Osteocyte (in vitro differentiated cells): ENCODE measurements around the gene ALAS1. TPM values are rescaled to one million over a fixed set of nuclear protein-coding genes. Genes with fewer than 3 reads are reported as not detected.

Experiments
- DNase-seq: peaks from one replicate; pipeline ENCODE4 v3.0.0; 2021; ENCODE audit warnings: mixed read lengths; ENCODE audit not compliant: unreplicated experiment; ENCODE audit errors: extremely low spot score
- H3K27ac Mint-ChIP-seq: one replicate; pipeline ENCODE4 v1.8.0; 2021; ENCODE audit warnings: mild to moderate bottlenecking, mixed read lengths; ENCODE audit not compliant: unreplicated experiment
- H3K27me3 Mint-ChIP-seq: one replicate; pipeline ENCODE4 v1.8.0; 2021; ENCODE audit warnings: mixed read lengths; ENCODE audit not compliant: unreplicated experiment
- H3K36me3 Mint-ChIP-seq: one replicate; pipeline ENCODE4 v1.8.0; 2021; ENCODE audit warnings: mixed read lengths; ENCODE audit not compliant: unreplicated experiment
- H3K4me1 Mint-ChIP-seq: one replicate; pipeline ENCODE4 v1.8.0; 2021; ENCODE audit warnings: mixed read lengths; ENCODE audit not compliant: unreplicated experiment
- H3K4me3 Mint-ChIP-seq: one replicate; pipeline ENCODE4 v1.8.0; 2021; ENCODE audit warnings: mild to moderate bottlenecking, moderate library complexity, mixed read lengths; ENCODE audit not compliant: unreplicated experiment
- H3K9me3 Mint-ChIP-seq: one replicate; pipeline ENCODE4 v1.8.0; 2021; ENCODE audit warnings: mixed read lengths; ENCODE audit not compliant: unreplicated experiment
- total RNA-seq: library from RNA; stranded (reverse); gene quantifications from 2 replicates; pipeline ENCODE4 v1.2.1, GENCODE V29; 2021
- TF ChIP-seq, protein P1 (sequence below): fragments of 200-600 bp; sonication (generic); IDR thresholded peaks from 2 replicates; pipeline ENCODE4 v1.5.0; 2021; ENCODE audit warnings: antibody characterized with exemption, mild to moderate bottlenecking, moderate library complexity

Gene ALAS1
- total RNA-seq, 1 donor from 2014 or later: 36.2 TPM

DNA sequence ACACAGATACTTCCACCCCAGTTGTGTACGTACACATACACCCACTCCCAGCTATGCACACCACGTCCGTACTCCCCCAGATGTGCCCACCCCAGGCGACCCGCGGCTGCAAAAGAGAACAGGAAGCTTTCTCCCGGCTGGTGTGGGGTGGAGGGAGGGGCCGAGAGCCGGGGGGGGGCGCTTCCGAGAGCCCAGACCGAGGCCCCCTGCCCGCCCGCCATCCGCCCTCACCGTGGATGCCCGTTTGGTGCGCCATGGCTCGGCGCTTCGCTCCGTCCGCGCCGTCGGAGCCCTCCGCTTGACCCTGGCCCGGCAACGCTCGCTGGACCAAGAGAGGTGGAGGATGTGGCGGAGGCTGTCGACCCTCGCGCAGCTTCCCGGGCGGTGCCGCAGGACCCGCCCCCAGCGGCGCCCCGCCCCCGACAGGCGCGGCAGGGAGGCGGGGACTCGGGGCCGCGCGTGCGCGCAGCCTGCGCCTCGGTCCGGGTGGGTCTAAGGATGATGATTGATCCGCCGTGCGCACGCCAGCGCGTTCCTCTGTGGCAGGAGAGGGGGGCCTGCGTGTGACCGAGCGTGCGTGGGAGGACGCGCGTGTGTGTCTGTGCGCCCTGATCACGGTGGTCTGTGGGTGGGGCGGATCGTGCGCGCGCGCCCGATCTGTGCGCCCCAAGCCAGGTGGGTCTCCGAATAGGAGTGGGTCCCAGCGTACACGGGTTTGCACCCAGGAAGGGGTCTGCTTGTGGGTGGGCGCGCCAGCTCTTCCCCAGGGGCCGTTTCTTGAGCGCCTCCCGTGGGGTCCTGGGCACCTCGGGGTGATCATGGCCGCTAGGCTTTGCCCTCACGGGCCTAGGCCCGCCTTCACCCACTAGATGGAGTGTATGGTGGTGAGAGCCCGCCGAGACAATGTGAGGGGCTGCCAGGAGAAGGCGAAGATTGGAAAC is 41.1 kb downstream of the ALAS1 start, which contains the start of gene TWF2:
TWF2 (minus strand) TSS at position 398 of the 941 bp plus-strand sequence; CDS start at position 256, 142 bp downstream.
- no peaks in the 10 kb centered on the region for H3K27me3 Mint-ChIP-seq
- H3K4me3 Mint-ChIP-seq: peak within 1 kb of the TSS; percentile 91
- H3K27ac Mint-ChIP-seq: peak within 1 kb of the TSS; percentile 93
- TF ChIP-seq, protein P1, sequence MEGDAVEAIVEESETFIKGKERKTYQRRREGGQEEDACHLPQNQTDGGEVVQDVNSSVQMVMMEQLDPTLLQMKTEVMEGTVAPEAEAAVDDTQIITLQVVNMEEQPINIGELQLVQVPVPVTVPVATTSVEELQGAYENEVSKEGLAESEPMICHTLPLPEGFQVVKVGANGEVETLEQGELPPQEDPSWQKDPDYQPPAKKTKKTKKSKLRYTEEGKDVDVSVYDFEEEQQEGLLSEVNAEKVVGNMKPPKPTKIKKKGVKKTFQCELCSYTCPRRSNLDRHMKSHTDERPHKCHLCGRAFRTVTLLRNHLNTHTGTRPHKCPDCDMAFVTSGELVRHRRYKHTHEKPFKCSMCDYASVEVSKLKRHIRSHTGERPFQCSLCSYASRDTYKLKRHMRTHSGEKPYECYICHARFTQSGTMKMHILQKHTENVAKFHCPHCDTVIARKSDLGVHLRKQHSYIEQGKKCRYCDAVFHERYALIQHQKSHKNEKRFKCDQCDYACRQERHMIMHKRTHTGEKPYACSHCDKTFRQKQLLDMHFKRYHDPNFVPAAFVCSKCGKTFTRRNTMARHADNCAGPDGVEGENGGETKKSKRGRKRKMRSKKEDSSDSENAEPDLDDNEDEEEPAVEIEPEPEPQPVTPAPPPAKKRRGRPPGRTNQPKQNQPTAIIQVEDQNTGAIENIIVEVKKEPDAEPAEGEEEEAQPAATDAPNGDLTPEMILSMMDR: peak; percentile 55
- H3K36me3 Mint-ChIP-seq: peaks cover 2% of the 10 kb centered on the region
- DNase-seq: peak; percentile 95
- peaks cover 52% of the 10 kb centered on the region for H3K4me1 Mint-ChIP-seq
- H3K9me3 Mint-ChIP-seq: no peaks in the 10 kb centered on the region

DNA sequence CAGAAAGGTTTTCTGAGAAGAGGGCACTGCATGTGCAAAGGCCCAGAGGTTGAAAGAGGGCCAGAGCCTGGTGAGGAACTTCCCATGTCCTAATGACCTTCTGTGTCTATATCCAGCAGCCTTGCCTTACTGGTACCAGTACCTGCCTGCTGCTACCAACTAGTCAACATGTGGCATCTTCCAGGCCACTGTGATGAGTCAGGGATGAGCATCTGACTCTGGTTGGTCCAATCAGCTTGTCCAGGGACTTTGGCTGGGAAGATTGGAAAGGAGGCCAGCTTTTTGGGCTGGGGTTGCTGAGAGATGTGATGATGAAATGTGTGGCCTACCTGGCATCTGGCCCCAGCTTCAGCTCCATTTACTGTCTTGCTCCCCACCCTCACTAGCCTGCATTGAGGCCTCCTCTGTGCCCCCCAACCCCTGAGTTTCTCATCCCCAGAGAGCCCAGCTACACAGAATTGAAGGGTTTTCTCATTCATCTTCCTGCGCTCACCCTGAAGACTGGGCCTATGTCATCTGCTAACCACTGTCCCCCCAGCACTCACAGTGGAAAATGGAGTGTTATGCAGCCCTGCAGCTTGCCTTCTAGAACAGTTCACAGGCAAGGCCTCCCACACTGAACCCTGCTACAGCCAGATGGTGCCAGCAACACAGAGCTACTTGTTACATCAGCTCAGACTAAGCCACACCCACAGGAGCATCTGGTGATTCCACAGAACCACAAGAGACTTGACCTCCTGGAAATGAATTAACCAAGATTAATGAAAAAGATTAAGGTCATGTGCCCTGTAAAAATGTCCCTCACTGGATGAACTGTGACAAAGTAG is 42.3 kb downstream of the ALAS1 start:
- DNase-seq: no peak
- no peaks in the 10 kb centered on the region for H3K27me3 Mint-ChIP-seq
- TF ChIP-seq, protein P1: no peak
- peak overlapping the region; percentile 91 for H3K4me3 Mint-ChIP-seq
- no peaks in the 10 kb centered on the region for H3K9me3 Mint-ChIP-seq
- peaks cover 2% of the 10 kb centered on the region for H3K36me3 Mint-ChIP-seq
- H3K27ac Mint-ChIP-seq: peak overlapping the region; percentile 83
- peaks cover 64% of the 10 kb centered on the region for H3K4me1 Mint-ChIP-seq

DNA sequence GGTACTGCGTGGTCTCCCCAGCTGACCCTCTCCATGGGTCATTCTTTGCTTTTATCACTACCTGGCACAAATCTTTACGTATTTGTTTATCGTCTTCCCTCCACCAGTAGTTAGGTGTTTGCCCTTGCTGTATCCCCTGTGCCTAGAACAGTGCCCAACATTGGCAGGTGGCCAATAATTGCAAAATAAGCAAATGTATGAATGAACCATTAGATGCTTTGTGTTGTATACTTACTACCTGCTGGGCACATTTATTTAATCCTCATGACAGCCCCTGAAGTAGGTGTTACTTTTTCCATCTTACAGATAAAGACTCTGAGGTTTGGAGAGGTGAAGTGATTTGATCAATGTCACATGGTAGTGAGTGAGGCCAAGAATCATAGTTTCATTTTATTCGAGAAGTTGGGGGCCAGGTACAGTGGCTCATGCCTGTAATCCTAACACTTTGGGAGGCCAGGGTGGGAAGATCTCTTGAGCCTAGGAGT is 43.0 kb downstream of the ALAS1 start:
- Mint-ChIP-seq H3K9me3 (no peaks in the 10 kb centered on the region), H3K4me1 (peaks cover 65% of the 10 kb centered on the region), H3K4me3 (peak overlapping the region; percentile 53), H3K27me3 (no peaks in the 10 kb centered on the region), H3K36me3 (peaks cover 2% of the 10 kb centered on the region), H3K27ac (peak overlapping the region; percentile 83)
- no peak for DNase-seq
- TF ChIP-seq, protein P1: no peak

DNA sequence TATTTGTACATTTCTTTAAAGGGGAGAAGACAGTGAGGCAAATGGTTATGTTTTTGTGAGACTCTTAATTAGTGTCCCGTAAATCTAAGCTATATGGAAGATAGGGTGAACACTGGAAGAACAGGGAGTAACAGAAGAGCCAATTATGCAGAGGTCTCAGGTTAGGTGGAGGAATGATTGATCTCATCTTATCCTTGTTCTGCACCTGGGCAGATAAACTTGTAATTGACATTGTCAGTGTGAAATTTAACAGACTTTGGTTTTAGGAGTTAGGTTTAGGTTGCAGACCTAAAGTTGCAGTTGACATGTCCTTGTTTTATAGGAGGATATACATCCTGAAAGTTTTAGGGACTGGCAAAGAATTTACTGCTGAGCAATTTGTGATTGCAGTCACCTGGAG is 44.1 kb downstream of the ALAS1 start:
- Mint-ChIP-seq H3K9me3 (no peaks in the 10 kb centered on the region), H3K27me3 (no peaks in the 10 kb centered on the region), H3K27ac (peak overlapping the region; percentile 12), H3K4me1 (peaks cover 63% of the 10 kb centered on the region), H3K36me3 (peaks cover 2% of the 10 kb centered on the region), H3K4me3 (no peak overlapping the region)
- DNase-seq: no peak
- TF ChIP-seq, protein P1: no peak
